ENCODE results near the gene LRRC8E. TPM values are rescaled to one million over a fixed set of nuclear protein-coding genes. Genes with fewer than 3 reads are reported as not detected.

LRRC8E gene
- total and polyA plus RNA-seq, 10 of the 15 experiments (the other 5 are each of a cell fraction or from before 2014, with no cell fraction given) = 0.04 to 0.32 (median 0.25) TPM; not detected in 7

DNA sequence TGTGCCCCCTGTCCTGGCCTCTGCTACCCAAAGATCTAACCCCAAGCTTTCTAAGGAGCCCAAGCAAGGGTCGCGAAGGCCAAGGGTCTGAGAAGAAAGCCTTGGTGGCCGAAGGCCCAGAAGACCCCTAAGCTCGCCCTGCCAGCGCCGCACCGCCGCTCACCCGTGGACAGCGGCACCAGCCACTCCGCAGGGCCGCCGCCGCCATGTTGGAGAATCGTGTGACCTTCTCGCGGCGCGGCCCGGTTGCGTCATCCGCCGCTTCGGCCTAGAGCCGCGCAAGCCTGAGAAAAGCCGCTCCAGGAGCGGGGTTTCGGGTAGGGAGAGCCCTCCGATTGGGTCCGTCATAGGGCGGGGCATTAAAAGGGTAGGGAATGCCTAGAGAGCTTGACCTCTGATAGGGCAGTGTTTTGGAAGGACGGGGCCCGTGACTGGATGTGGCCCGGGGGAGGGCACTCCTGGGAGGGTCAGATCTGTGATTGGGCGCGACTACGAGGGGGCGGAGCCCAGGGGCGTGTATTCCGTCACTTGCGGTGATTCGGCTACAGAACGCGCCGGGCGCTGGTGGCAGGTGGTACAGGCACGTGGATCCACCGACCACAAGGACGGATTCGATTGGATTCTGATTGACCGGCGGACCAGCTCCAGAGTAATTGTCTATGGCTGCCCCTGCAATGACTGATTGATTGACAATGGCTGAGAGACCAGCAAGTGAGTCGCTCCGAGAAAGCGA, 55.3 kb downstream of the LRRC8E start, which contains the start of gene TIMM44 (continued):
- TF ChIP-seq ZBTB40 (IDR thresholded peaks at IDR 0.05; ENCODE audit: borderline replicate concordance) (no peak), PAX8 (IDR thresholded peaks at IDR 0.05) (no peak), CHD4 (IDR thresholded peaks at IDR 0.05) (no peak), WRNIP1 (IDR thresholded peaks at IDR 0.05; ENCODE audit: borderline replicate concordance, low read depth, low read length) (no peak), HCFC1 (IDR thresholded peaks at IDR 0.05; ENCODE audit: low read length) (peak; percentile 55), ZNF24 (IDR thresholded peaks at IDR 0.05) (no peak), SIN3A (IDR thresholded peaks at IDR 0.05; ENCODE audit: low read depth, low read length) (peak; percentile 88), HDGF (IDR thresholded peaks at IDR 0.05) (peak; percentile 97), JUNB (IDR thresholded peaks at IDR 0.05) (no peak), FOXM1 (IDR thresholded peaks at IDR 0.05; ENCODE audit: low read depth, low read length) (no peak), E4F1 (IDR thresholded peaks at IDR 0.05; ENCODE audit: borderline replicate concordance, partially characterized antibody) (no peak), NFXL1 (IDR thresholded peaks at IDR 0.05; ENCODE audit: borderline replicate concordance) (no peak), SUZ12 (IDR thresholded peaks at IDR 0.05; ENCODE audit: unreplicated experiment) (no peak), GATAD2B (conservative IDR thresholded peaks at IDR 0.05; ENCODE audit: low read depth) (no peak; the same call in 1 of the 2 replicates), HDAC2 (IDR thresholded peaks at IDR 0.05) (no peak), KAT2A (conservative IDR thresholded peaks at IDR 0.05; ENCODE audit: control insufficient read depth, low read depth, low read length) (no peak), NR2C1 (IDR thresholded peaks at IDR 0.05) (peak; percentile 69), ZZZ3 (IDR thresholded peaks at IDR 0.05; ENCODE audit: control insufficient read depth, insufficient read length, low read depth) (no peak), ZBED1 (IDR thresholded peaks at IDR 0.05; ENCODE audit: borderline replicate concordance) (peak; percentile 33; the same call in 1 of the 2 replicates), POLR2A (IDR thresholded peaks at IDR 0.05; ENCODE audit: low read depth, low read length) (peak; percentile 94), EP300 (IDR thresholded peaks at IDR 0.05; ENCODE audit: borderline replicate concordance in 1 of 2, control insufficient read depth in 1 of 2, low read depth in 2 of 2, low read length in 2 of 2) (0 out of 4 replicates have a peak, but pooled peaks of 1 of the 2 experiments have one; percentile 10)
- TF ChIP-seq, protein P1, sequence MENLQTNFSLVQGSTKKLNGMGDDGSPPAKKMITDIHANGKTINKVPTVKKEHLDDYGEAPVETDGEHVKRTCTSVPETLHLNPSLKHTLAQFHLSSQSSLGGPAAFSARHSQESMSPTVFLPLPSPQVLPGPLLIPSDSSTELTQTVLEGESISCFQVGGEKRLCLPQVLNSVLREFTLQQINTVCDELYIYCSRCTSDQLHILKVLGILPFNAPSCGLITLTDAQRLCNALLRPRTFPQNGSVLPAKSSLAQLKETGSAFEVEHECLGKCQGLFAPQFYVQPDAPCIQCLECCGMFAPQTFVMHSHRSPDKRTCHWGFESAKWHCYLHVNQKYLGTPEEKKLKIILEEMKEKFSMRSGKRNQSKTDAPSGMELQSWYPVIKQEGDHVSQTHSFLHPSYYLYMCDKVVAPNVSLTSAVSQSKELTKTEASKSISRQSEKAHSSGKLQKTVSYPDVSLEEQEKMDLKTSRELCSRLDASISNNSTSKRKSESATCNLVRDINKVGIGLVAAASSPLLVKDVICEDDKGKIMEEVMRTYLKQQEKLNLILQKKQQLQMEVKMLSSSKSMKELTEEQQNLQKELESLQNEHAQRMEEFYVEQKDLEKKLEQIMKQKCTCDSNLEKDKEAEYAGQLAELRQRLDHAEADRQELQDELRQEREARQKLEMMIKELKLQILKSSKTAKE (IDR thresholded peaks at IDR 0.05; ENCODE audit: low read depth, poor library complexity, severe bottlenecking) = no peak
